ACC112 (cell line): ENCODE data around the gene MAP4K4.

Experiments
- H2AFZ ChIP-seq: fragments of 200-600 bp; sonication (generic); one replicate; pipeline ENCODE4 v1.6.0; 2017; ENCODE audit warnings: antibody characterized with exemption, low read length; ENCODE audit not compliant: unreplicated experiment
- H3K27ac ChIP-seq: fragments of 200-600 bp; sonication (generic); 2 replicates; pipeline ENCODE4 v1.5.1; 2014; ENCODE audit warnings: low read depth, mild to moderate bottlenecking, antibody characterized with exemption, low read length, moderate library complexity
- H3K27me3 ChIP-seq: fragments of 200-600 bp; sonication (generic); 2 replicates; pipeline ENCODE4 v1.6.1; 2014; ENCODE audit warnings: mild to moderate bottlenecking, antibody characterized with exemption, low read length, moderate library complexity, mixed read lengths; ENCODE audit not compliant: insufficient read depth
- H3K36me3 ChIP-seq: fragments of 200-600 bp; sonication (generic); 2 replicates; pipeline ENCODE4 v1.6.1; 2016; ENCODE audit warnings: mild to moderate bottlenecking, antibody characterized with exemption, low read length, moderate library complexity, mixed read lengths; ENCODE audit not compliant: insufficient read depth
- H3K4me1 ChIP-seq: fragments of 200-600 bp; sonication (generic); one replicate; pipeline ENCODE4 v1.6.1; 2016; ENCODE audit warnings: low read length, mixed read lengths; ENCODE audit not compliant: insufficient read depth, unreplicated experiment, control insufficient read depth
- H3K4me3 ChIP-seq: fragments of 200-600 bp; sonication (generic); 2 replicates; pipeline ENCODE4 v1.5.1; 2014; ENCODE audit warnings: mild to moderate bottlenecking, low read depth, low read length
- H3K79me2 ChIP-seq: fragments of 200-600 bp; sonication (generic); one replicate; pipeline ENCODE4 v1.6.0; 2016; ENCODE audit warnings: low read length; ENCODE audit not compliant: control insufficient read depth, unreplicated experiment, insufficient read depth

MAP4K4 gene

DNA sequence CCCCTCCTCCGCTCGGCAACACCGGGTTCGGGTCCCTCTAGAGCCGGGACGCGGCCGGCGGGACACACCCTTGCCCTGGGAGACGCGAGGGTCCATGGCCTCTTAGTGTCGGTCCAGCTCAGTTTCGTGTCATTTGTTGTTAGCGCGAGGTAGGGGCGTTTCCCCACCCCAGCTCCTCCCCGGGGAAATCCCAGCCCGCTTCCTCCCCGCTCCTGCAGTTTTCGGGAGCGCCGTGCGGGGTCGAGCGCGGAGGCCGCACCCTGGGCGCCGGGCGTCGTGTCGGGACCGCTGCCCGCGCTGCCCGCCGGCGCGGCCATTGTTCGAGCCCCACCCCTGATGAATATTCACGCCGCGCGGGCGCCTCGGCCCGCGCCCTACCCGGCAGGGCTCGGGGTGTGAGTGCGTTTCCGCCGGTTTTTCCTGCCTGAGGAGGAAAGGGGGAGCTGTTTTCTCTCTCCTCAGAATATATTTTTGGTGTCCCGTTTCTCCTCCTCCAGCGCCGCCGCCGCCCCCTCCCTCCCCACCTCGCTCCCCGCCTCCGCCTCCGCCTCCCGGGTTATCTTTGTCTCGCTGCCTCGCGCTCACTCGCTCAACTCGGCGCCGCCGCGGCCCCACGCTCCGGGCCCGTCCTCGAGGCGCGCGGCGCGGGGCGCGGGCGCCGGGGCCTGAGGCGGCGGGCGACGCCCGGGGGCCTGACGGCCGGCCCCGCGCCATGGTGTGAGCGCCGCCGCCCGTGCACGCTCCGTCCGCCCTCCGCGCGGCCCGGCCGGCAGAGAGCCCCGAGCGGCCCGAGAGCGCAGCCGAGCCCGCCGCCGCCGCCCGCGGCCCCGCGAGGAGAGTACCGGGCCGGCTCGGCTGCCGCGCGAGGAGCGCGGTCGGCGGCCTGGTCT lies at the start of gene MAP4K4:
TSS of gene MAP4K4 (plus strand) at position 584 of the 890 bp plus-strand sequence. CDS start 374 bp downstream, outside the sequence.
- Histone ChIP-seq H3K4me3 (peak within 1 kb of the TSS; percentile 83), H3K27me3 (no peaks in the 10 kb centered on the region), H3K79me2 (peaks cover 46% of the 10 kb centered on the region), H3K36me3 (no peaks in the 10 kb centered on the region), H3K27ac (peak within 1 kb of the TSS; percentile 60), H2AFZ (peak within 1 kb of the TSS; percentile 91), H3K4me1 (peaks cover 10% of the 10 kb centered on the region)

DNA sequence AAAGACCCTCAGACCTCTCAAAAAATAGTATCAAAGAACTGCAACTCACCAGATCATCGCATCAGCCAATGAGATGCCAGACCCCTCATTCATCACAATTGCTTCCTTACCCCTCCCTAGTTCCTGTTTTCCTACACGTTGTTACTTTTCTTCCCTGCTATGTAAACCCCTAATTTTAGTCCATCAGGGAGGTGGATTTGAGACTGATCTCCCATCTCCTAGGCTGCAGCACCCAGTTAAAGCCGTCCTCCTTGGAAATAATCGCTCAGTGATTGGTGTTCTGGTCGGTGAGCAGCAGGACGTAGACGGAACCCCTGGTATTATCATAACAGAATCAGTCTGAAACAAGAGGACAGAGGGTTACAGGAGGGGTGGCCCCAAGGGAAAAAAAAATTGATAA lies 44.0 kb upstream of the MAP4K4 start:
- Histone ChIP-seq H3K79me2 (no peaks in the 10 kb centered on the region), H3K27ac (no peak overlapping the region), H2AFZ (no peak overlapping the region), H3K36me3 (no peaks in the 10 kb centered on the region), H3K27me3 (no peaks in the 10 kb centered on the region), H3K4me1 (no peaks in the 10 kb centered on the region), H3K4me3 (no peak overlapping the region)

DNA sequence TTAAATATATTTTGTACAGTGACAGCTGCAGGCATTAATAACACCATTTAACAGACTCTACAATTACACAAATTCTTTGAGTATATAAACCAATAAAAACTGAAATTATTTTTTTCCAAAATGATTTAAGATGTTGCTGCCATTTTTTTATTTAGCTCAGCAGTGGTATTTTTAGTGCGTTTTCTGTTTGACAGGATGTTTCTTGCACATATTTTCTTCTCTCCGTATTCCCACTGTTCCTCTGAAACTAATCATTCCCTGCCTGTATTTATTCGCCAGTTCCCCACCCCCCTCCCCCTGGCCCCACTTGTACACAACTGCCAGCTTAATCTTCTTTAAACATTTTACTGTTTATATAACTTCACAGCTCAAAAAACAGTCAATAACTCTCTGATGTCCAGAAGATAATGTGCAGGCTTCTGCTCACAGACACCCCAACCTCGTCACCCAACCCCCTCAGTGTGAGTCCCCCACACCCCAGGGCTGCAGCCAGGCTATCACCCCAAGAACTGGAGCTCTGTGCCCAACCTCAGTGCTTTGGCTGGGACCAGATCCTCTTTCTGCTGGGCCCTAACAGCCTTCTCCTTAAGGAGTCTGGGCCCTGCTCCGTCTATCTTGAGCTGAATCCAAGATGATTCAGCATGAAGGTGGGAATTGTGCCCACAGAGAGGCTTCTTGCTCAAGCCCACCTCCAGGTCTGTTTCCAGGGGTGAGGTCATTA lies 41.6 kb upstream of the MAP4K4 start:
- H3K27ac ChIP-seq = no peak overlapping the region
- H3K27me3 ChIP-seq = no peaks in the 10 kb centered on the region
- H3K4me1 ChIP-seq = no peaks in the 10 kb centered on the region
- no peak overlapping the region for H2AFZ ChIP-seq
- H3K36me3 ChIP-seq = no peaks in the 10 kb centered on the region
- no peaks in the 10 kb centered on the region for H3K79me2 ChIP-seq
- H3K4me3 ChIP-seq = no peak overlapping the region

DNA sequence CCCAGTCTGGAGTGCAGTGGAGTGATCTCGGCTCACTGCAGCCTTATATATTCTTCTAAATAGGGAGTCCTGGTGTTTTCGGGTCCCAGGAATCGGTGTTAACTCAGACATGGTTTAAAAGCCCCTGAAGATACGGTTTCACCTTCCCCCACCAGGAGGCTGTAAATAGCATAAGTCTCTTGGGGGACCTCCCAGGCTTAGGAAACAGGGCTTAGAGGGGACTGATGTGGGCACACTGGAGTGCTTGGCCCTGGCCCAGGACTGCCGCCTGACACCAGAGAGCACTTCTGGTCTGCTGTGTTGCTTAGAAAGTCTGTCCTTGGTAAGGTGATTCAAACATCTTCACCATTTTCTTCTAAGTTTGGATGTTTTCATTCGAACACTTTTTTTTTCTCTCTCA lies 39.7 kb upstream of the MAP4K4 start:
- H3K36me3 ChIP-seq = no peaks in the 10 kb centered on the region
- H3K4me1 ChIP-seq = no peaks in the 10 kb centered on the region
- no peaks in the 10 kb centered on the region for H3K79me2 ChIP-seq
- no peak overlapping the region for H2AFZ ChIP-seq
- no peak overlapping the region for H3K4me3 ChIP-seq
- H3K27ac ChIP-seq = no peak overlapping the region
- no peaks in the 10 kb centered on the region for H3K27me3 ChIP-seq

DNA sequence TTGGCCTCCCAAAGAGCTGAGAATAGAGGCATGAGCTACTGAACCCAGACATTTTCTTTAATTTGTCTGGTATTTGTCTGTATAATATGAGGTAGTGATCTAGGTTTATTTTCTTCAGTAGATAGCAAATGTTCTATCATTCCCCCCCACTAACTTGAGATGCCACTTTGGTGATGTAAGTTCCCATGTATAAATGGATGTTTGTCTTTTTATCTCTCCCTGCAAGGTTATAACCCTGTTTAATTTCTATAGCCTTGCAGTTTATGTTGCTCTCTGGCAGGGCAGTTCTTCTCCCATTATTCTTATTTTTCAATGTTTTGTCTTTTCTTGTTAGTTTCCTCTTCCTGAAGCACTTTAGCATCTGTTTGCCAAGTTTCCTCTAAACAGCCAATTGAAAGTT lies 39.1 kb upstream of the MAP4K4 start:
- Histone ChIP-seq H3K27me3 (no peaks in the 10 kb centered on the region), H3K4me3 (no peak overlapping the region), H2AFZ (no peak overlapping the region), H3K4me1 (no peaks in the 10 kb centered on the region), H3K36me3 (no peaks in the 10 kb centered on the region), H3K27ac (no peak overlapping the region), H3K79me2 (no peaks in the 10 kb centered on the region)

DNA sequence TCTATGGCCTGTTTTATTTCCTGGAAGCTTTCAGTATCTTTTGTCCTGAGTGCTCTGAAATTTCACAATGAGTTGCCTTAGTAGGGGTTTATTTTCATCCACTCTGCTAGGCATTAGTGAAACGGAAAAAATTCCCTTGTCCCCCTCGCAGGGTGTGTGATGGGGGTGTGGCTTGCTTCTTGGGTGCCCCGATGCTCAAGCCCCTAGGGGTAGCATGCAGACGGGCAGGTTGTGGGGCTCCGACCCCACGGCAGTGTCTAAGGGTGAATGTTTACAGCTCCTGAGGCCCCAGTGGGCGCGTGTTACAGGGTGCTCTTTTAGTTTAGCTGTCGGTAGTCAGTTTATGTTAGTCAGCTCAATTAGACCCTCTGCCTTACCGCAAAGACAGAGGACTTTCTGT lies 32.2 kb upstream of the MAP4K4 start:
- no peaks in the 10 kb centered on the region for H3K4me1 ChIP-seq
- no peak overlapping the region for H3K27ac ChIP-seq
- no peak overlapping the region for H2AFZ ChIP-seq
- H3K27me3 ChIP-seq = no peaks in the 10 kb centered on the region
- no peak overlapping the region for H3K4me3 ChIP-seq
- H3K79me2 ChIP-seq = no peaks in the 10 kb centered on the region
- no peaks in the 10 kb centered on the region for H3K36me3 ChIP-seq

DNA sequence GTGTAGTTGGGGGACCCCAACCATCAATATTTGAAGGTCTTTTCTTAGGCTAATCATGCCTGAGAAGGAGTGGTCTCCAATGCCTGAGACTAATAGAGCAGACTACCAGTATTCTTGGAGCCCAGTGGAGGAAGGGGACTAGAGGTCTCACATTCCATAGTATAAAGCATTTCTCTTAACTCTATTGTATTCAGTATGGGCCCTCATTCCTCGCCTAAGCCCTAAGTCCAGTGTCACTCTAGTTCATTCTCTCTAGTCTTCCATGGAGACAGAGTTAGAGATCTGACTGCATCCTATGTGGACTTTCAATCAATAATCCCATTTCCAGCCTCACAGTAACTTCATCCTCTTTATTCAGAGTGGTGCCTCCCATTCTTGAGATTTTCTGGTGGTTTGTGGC lies 29.7 kb upstream of the MAP4K4 start:
- no peaks in the 10 kb centered on the region for H3K27me3 ChIP-seq
- 0 out of 2 replicates have a peak, but pooled peaks cover 4% of the 10 kb centered on the region for H3K36me3 ChIP-seq
- H3K79me2 ChIP-seq = no peaks in the 10 kb centered on the region
- H3K4me3 ChIP-seq = no peak overlapping the region
- H3K4me1 ChIP-seq = no peaks in the 10 kb centered on the region
- no peak overlapping the region for H2AFZ ChIP-seq
- H3K27ac ChIP-seq = no peak overlapping the region

DNA sequence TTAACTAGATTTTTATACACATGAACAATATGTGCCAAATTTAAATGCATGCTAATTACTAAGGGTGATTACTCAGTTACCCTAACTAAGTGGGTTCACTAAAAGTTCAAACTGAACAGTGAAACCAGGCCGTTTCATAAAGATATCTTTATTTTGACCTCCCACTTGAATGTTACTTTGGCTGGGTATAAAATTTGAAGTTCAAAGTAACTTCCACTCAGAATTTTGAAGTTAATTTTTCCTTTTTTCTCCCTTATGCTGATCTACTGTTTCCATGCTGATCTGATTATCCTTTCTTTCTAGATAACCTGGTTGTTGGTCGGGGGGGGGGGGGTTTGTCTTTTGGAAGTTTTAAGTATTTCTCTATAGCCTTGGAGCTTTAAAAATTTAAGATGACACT lies 25.5 kb upstream of the MAP4K4 start:
- Histone ChIP-seq H2AFZ (no peak overlapping the region), H3K4me3 (no peak overlapping the region), H3K27me3 (no peaks in the 10 kb centered on the region), H3K4me1 (no peaks in the 10 kb centered on the region), H3K27ac (no peak overlapping the region), H3K36me3 (0 out of 2 replicates have a peak, but pooled peaks cover 4% of the 10 kb centered on the region), H3K79me2 (no peaks in the 10 kb centered on the region)

DNA sequence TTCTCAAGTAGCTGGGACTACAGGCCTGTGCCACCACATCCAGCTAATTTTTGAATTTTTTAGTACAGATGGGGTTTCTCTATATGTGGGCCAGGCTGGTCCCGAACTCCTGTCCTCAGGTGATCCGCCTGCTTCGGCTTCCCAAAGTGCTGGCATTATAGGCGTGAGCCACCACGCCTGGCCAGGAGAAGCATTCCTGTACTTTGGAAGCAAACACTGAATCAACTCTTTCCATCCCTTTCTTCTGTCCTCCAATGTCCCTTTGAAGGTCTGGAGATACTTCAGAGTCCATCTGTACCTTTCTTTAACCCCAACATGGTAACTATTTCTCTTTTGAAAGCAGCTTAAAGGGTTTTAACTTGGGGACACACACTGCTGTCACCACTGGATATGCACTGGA lies 23.6 kb upstream of the MAP4K4 start:
- H3K36me3 ChIP-seq = 0 out of 2 replicates have a peak, but pooled peaks cover 4% of the 10 kb centered on the region
- H3K4me3 ChIP-seq = no peak overlapping the region
- no peak overlapping the region for H3K27ac ChIP-seq
- H3K79me2 ChIP-seq = no peaks in the 10 kb centered on the region
- no peak overlapping the region for H2AFZ ChIP-seq
- no peaks in the 10 kb centered on the region for H3K27me3 ChIP-seq
- no peaks in the 10 kb centered on the region for H3K4me1 ChIP-seq

DNA sequence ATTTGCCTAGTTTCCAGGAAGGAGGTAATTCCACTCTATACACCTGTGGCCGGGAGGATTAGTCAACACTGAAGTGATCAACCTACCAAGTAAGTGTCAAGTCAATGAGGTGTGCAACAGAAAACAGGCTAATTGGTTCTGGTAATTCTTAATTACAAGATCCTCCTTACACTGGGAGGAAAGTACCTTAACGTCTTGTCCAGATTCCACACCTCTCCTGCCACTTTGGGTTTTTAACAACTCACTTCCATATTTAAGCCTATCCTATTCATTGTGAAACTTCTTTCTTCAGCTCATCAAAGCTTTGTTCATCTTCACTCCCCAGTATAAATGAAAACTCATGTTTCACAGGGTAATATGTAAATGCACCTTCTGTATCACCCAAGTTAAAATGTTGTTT lies 22.0 kb upstream of the MAP4K4 start:
- no peaks in the 10 kb centered on the region for H3K27me3 ChIP-seq
- no peaks in the 10 kb centered on the region for H3K79me2 ChIP-seq
- H3K4me1 ChIP-seq = no peaks in the 10 kb centered on the region
- no peak overlapping the region for H3K27ac ChIP-seq
- H3K36me3 ChIP-seq = 0 out of 2 replicates have a peak, but pooled peaks cover 4% of the 10 kb centered on the region
- no peak overlapping the region for H2AFZ ChIP-seq
- no peak overlapping the region for H3K4me3 ChIP-seq
